D721Med (cell line): Measurements from ENCODE around the gene RNF150.

Experiments used
- DNase-seq: peaks from one replicate; pipeline ENCODE4 v3.0.0; 2011; ENCODE audit warnings: low spot score; ENCODE audit not compliant: insufficient read length
- FAIRE-seq: peaks from 2 replicates; lab custom pipeline; 2011; peaks lifted over from hg19 to GRCh38; lab: Jason Lieb, UNC
- TF ChIP-seq, protein P1 (sequence below): IDR thresholded peaks from 2 replicates; pipeline ENCODE4 v1.5.1; 2012; ENCODE audit warnings: mild to moderate bottlenecking, control low read depth; ENCODE audit not compliant: insufficient read depth; ENCODE audit errors: missing control alignments

The RNF150 gene

DNA sequence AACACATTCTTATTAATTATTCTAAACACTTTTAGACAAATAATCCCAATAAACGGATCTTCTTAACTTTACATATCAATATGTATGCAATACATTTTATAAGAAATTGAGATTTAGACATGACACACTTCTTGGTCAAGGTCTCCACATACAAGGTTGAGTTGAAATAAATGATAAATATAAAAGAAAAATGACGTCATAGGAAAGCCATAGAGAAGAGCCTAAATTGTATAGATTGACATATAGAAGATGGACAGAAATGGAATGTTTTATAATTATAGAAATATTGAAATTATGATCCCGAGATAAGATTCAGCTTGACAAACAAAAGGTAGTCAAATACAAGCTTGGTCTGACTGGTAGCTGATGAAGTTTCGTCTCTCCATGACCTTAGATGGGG lies 87.4 kb downstream of the RNF150 start:
- no peak for DNase-seq
- TF ChIP-seq, protein P1, sequence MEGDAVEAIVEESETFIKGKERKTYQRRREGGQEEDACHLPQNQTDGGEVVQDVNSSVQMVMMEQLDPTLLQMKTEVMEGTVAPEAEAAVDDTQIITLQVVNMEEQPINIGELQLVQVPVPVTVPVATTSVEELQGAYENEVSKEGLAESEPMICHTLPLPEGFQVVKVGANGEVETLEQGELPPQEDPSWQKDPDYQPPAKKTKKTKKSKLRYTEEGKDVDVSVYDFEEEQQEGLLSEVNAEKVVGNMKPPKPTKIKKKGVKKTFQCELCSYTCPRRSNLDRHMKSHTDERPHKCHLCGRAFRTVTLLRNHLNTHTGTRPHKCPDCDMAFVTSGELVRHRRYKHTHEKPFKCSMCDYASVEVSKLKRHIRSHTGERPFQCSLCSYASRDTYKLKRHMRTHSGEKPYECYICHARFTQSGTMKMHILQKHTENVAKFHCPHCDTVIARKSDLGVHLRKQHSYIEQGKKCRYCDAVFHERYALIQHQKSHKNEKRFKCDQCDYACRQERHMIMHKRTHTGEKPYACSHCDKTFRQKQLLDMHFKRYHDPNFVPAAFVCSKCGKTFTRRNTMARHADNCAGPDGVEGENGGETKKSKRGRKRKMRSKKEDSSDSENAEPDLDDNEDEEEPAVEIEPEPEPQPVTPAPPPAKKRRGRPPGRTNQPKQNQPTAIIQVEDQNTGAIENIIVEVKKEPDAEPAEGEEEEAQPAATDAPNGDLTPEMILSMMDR: no peak
- FAIRE-seq: no peak

DNA sequence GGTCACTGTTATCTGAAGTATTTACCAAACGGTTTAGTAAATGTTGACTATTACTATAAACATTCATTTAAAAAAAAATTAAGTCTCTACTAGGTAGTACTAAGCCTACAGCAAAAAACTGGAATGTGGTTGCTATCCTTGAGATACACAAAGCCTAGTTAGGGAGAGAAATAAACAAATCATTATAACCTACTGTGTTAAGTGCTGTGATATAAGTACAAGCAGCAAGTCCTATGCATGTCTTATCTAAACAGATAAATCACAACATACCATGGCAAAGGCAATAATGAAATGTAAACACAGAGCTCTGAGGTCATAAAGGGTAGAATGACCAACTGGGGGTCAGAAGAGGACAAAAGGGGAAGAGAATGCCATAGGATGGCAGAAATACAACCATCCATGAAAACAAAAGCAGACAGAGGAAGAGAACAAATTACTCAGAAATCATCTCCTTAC lies 92.2 kb downstream of the RNF150 start:
- TF ChIP-seq, protein P1: no peak
- FAIRE-seq (no peak), DNase-seq (no peak)

DNA sequence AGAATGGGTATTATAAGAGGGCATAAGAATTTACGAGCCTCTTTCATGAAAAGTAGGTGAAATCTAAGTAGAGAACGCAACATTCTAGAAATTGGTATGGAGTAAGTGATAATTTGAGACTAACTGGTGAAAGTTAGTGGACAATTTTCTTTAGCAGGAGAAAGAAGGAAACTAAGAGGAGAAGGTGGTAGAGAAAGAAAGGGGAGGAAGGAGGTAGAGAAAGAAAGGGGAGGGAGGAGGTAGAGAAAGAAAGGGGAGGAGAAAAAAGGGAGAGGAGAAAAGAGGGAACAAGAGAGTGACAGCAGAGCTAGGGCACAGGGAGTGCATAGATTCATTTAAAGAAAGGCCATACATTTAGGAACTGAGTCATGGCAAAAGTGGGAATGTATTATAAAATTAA lies 94.1 kb downstream of the RNF150 start:
- TF ChIP-seq, protein P1: no peak
- no peak for DNase-seq
- FAIRE-seq: no peak

DNA sequence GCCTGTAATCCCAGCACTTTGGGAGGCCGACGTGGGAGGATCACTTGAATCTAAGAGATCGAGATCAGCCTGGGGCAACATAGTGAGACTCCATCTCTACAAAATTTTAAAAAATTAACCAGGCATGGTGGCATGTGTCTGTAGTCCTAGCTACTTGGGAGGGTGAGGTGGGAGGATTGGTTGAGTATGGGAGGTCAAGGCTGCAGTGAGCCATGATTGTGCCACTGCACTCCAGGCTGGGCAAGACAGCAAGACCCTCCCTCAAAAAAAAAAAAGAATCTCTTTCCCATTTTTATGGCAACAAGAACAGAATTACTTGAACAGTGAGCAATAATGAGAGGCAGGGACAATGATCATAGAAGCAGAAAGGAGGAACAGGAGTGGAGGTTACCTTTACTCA lies 94.8 kb downstream of the RNF150 start:
- DNase-seq (no peak), FAIRE-seq (no peak)
- TF ChIP-seq, protein P1: no peak

DNA sequence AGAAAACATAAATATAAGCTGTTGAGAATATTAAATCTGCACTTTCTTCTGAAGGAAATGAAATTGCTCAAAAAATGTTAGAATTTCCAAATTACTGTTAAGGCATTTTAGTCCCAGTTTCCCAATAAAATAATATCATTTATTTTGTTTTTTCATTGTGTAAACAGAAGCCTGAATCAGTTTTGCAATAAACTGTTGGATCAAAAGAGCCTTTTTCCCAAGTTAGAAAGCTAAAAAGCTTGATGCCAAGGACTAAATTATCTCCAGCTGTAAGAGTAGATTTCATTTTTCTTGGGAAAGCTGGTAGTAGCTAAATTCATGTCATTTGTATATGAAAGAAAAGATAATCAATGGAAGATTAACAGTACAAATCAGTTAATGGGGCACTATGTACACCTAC lies 95.8 kb downstream of the RNF150 start:
- FAIRE-seq (no peak), DNase-seq (no peak)
- TF ChIP-seq, protein P1: no peak

DNA sequence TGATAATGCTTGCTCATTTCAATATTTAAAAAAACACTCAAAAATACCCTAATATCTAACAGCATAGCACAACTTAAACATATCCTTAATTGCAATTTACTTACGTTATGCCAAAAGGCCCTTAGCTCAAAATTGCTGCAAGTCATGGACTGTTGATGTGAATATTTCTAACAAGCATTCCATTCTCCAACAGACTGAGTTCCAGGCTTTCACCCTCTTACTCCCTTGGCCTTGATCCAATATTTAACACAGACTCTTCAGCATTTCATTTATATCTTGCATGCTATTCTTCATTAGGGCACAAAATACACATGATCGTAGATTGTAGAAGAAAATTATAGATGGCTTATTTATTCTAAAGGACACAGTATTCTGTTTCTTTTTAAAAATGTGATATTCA lies 96.5 kb downstream of the RNF150 start:
- TF ChIP-seq, protein P1: no peak
- no peak for FAIRE-seq

DNA sequence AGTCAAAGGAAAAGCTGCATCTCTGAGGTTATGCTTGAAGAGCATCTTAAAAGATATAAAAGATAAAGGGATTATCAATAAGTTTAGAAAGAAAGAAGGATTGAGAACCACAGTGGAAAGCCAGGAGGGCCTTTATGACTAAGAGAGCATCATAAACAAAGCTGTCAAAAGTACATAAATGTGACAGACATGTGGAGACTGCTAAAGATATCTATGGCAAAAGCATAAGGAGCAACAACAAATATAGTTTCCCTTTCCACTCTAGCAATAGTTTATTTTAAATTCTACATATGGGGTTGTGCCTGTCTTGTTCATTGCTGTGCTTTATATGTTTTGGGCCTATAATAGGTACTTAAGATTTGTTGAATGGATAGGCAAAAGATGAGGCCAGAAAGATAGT lies 97.3 kb downstream of the RNF150 start:
- FAIRE-seq: no peak
- TF ChIP-seq, protein P1: no peak
- no peak for DNase-seq

More for the DNA sequence above, 96.5 kb downstream of the RNF150 start:
- DNase-seq: no peak
